ENCODE measurements around the gene PGAP3.
"Not testable (repeated sequence)": the region's sequence is repeated elsewhere in the genome, so short reads cannot be mapped to it uniquely, and the experiment has no call there.

Gene PGAP3, protein sequence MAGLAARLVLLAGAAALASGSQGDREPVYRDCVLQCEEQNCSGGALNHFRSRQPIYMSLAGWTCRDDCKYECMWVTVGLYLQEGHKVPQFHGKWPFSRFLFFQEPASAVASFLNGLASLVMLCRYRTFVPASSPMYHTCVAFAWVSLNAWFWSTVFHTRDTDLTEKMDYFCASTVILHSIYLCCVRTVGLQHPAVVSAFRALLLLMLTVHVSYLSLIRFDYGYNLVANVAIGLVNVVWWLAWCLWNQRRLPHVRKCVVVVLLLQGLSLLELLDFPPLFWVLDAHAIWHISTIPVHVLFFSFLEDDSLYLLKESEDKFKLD

GRCh38 chr17:39687546-39688474 is at the start of gene PGAP3:
TSS of gene PGAP3 (minus strand) at chr17:39688057. CDS start at chr17:39688014, 43 bp downstream.
- DNase-seq: peak; percentile 84 to 96

GRCh38 chr17:39737206-39737759 is 49.4 kb upstream of the PGAP3 start:
- DNase-seq: no peak

DNA sequence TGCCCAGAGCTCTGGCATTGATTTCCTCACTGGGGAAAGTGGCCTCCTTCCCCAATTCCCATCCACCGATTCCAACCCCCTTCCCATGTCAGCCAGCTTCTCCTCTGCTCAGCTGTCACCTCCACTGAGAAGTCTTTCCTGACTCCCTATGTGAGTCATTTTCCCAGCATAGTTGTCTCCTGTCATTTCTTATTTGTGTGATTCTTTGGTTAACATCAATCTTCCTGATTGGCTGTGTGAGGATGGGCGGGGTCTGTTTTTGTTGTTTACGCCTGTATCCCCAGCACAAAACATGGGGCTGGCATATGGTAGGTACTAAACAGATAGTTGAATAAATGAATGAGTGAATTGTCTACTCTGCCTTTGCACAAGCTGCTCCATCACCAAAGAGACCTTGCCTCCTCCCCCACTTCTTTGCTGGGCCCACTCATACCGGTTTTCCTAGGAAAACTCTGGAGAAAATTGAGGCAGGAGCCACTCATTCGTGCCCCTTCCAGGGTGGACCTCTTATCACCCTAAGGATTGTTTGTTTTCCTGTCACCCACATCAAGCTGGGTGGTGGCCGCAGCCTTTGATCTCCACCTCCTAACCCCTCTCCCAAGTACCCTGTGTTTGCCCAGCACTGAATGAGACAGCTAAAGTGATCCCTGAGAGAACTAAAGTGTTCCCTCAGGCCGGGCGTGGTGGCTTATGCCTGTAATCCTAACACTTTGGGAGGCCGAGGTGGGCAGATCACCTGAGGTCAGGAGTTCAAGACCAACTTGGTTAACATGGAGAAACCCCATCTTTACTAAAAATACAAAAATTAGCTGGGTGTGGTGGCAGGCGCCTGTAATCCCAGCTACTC is 48.7 kb upstream of the PGAP3 start:
- DNase-seq: no peak

- DNase-seq: no peak
These were observed 48.0 kb upstream of the PGAP3 start for GRCh38 chr17:39735882-39736281.

DNA sequence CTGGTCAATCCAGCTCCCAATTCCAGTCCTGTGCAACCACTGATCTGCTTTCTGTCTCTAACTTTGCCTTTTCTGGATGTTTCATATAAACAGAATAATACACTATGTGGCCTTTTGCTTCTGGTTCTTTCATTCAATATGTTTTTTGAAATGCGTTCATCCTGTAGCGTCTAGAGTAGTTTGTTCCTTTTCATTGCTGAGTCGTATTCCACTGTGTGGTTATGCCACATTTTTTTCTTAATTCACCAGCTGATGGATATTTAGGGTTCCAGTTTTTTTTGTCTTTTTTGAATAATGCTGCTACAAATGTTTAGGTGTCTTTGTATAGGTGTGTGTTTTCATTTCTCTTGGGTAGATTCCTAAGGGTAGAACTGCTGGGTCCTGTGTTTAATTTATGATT is 44.7 kb upstream of the PGAP3 start:
- no peak for DNase-seq

GRCh38 chr17:39730095-39730921 is 42.5 kb upstream of the PGAP3 start, which contains the start of gene MIEN1:
TSS of gene MIEN1 (minus strand) at chr17:39730532. CDS start at chr17:39730495, 37 bp downstream.
- peak; percentile 65 to 71 for DNase-seq

DNA sequence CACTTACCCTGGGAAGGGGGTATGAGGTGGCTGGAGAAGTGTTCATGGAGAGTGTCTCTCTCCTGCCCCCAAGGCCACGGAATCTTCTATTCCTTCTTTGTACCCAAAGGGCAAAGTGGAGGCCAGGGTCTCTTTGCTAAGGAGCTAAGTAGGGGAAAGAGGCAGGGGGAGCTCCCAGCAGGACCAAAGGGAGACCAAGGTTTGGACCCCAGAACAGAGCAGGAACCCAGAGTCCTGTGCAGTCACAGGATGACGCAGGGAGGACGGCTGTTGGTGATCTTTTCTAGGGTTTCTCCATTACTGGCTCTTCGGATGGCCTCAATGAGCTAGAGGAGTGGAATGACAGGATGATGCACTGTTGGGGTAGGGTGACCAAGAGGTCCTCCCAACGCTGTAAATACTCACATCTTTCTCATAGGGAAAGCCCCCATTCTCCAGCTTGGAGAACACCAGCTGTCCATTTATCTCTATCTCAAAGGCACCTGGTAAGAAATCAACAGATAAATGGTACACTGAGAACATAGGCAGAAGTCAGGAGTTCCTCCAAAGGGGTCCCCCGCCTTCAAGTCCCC is 41.5 kb upstream of the PGAP3 start:
- no peak for DNase-seq

GRCh38 chr17:39727556-39727955 is 39.7 kb upstream of the PGAP3 start:
- no peak for DNase-seq

DNA sequence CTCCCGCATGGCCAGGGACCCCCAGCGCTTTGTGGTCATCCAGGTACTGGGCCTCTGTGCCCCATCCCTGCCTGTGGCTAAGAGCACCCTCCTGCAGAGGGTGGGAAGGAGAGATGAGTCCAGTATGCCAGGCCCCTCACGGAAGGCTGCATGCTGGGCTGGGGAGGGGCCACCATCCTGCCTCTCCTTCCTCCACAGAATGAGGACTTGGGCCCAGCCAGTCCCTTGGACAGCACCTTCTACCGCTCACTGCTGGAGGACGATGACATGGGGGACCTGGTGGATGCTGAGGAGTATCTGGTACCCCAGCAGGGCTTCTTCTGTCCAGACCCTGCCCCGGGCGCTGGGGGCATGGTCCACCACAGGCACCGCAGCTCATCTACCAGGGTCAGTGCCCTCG is 38.8 kb upstream of the PGAP3 start:
- no peak for DNase-seq

- not testable (repeated sequence) for DNase-seq
These were observed 38.1 kb upstream of the PGAP3 start for GRCh38 chr17:39725923-39726322.

GRCh38 chr17:39724731-39725130 is 36.9 kb upstream of the PGAP3 start:
- DNase-seq: no peak

GRCh38 chr17:39722965-39723848 is 35.4 kb upstream of the PGAP3 start:
- no peak for DNase-seq

GRCh38 chr17:39722104-39722503 is 34.2 kb upstream of the PGAP3 start:
- DNase-seq: no peak

- no peak for DNase-seq
These were observed 31.9 kb upstream of the PGAP3 start for GRCh38 chr17:39719563-39720355.

DNA sequence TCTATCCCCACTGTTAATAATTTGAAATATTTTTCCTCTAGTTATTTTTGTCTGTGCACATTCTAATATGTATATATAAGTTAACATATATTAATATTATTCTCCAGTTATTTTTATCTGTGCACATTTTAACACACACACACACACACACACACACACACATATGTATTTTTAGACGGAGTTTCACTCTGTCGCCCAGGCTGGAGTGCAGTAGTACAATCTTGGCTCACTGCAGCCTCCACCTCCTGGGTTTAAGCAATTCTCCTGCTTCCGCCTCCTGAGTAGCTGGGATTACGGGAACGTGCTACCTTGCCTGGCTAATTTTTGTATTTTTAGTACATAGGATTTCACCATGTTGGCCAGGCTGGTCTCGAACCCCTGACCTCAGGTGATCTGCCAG is 29.8 kb upstream of the PGAP3 start:
- DNase-seq: no peak

GRCh38 chr17:39716879-39717536 is 29.2 kb upstream of the PGAP3 start:
- DNase-seq: no peak

GRCh38 chr17:39716073-39716818 is 28.4 kb upstream of the PGAP3 start:
- DNase-seq: no peak
